PC-9 (cell line): ENCODE measurements around the gene LARGE1. TPM values are rescaled to one million over a fixed set of nuclear protein-coding genes. Genes with fewer than 3 reads are reported as not detected.

Source experiments
- BruUV-seq: library from RNA; stranded (reverse); fragments of 400-500 nt; replicated peaks from 2 replicates; lab custom pipeline; 2021; lab: Mats Ljungman, UMichigan
- CTCF ChIA-PET: fragments of 300-600 bp; sonication (Branson Sonifier 250); formaldehyde crosslinking; loops from one replicate; lab custom pipeline; 2022; ENCODE audit warnings: antibody characterized with exemption; lab: Charles Lee
- POLR2A ChIA-PET: fragments of 300-600 bp; sonication (Branson Sonifier 250); formaldehyde crosslinking; loops from one replicate; lab custom pipeline; 2022; ENCODE audit warnings: antibody characterized with exemption; ENCODE audit not compliant: unreplicated experiment; lab: Charles Lee
- DNase-seq, 2 experiments: peaks; one replicate each; pipeline versions ENCODE4 v3.0.0 to v3.0.0-alpha.2; 2015 to 2022; ENCODE audit warnings: mixed read lengths in 1 of 2
- H2AFZ ChIP-seq: fragments of 200-600 bp; sonication (generic); 2 replicates; pipeline ENCODE4 v1.8.1; 2017; ENCODE audit warnings: antibody characterized with exemption
- H3F3A ChIP-seq: fragments of 200-600 bp; sonication (generic); 2 replicates; pipeline ENCODE4 v1.8.1; 2017; ENCODE audit warnings: antibody characterized with exemption, mild to moderate bottlenecking, low read depth; ENCODE audit not compliant: insufficient read depth
- H3K27ac ChIP-seq: fragments of 200-600 bp; sonication (generic); 2 replicates; pipeline ENCODE4 v1.6.1; 2016; ENCODE audit warnings: mixed run types
- H3K27me3 ChIP-seq: fragments of 200-600 bp; sonication (generic); 2 replicates; pipeline ENCODE4 v1.6.1; 2016; ENCODE audit warnings: low read depth, mixed run types; ENCODE audit not compliant: insufficient read depth
- H3K36me3 ChIP-seq: fragments of 200-600 bp; sonication (generic); 2 replicates; pipeline ENCODE4 v1.6.1; 2016; ENCODE audit warnings: low read depth, mixed run types
- H3K4me1 ChIP-seq: fragments of 200-600 bp; sonication (generic); replicated peaks from 2 replicates; pipeline ENCODE4 v1.6.1; 2016; ENCODE audit warnings: mixed run types; ENCODE audit not compliant: insufficient read depth
- H3K4me2 ChIP-seq: fragments of 200-600 bp; sonication (generic); 2 replicates; pipeline ENCODE4 v1.6.1; 2017; ENCODE audit warnings: mixed run types
- H3K4me3 ChIP-seq: fragments of 200-600 bp; sonication (generic); 2 replicates; pipeline ENCODE4 v1.6.1; 2016; ENCODE audit warnings: mixed run types
- H3K79me2 ChIP-seq: fragments of 200-600 bp; sonication (generic); 2 replicates; pipeline ENCODE4 v1.6.1; 2017; ENCODE audit warnings: low read depth, mixed run types
- H3K9me2 ChIP-seq: fragments of 200-600 bp; sonication (generic); 2 replicates; pipeline ENCODE4 v1.8.1; 2017; ENCODE audit warnings: mild to moderate bottlenecking; ENCODE audit not compliant: insufficient read depth
- H3K9me3 ChIP-seq: fragments of 200-600 bp; sonication (generic); 2 replicates; pipeline ENCODE4 v1.8.1; 2016; ENCODE audit warnings: low read depth; ENCODE audit not compliant: insufficient read depth
- H4K20me1 ChIP-seq: fragments of 200-600 bp; sonication (generic); 2 replicates; pipeline ENCODE4 v1.8.1; 2017; ENCODE audit not compliant: insufficient read depth
- CTCF ChIP-seq: fragments of 200-600 bp; sonication (generic); conservative IDR thresholded peaks from 2 replicates; pipeline ENCODE4 v1.6.1; 2017; ENCODE audit warnings: mixed run types, antibody characterized with exemption, mild to moderate bottlenecking, moderate library complexity
- EZH2 ChIP-seq: fragments of 200-600 bp; sonication (generic); IDR thresholded peaks from 2 replicates; pipeline ENCODE4 v1.8.0; 2017; ENCODE audit warnings: antibody characterized with exemption, low read depth
- intact Hi-C: fragments of 100-400 bp; cut with micrococcal nuclease; formaldehyde crosslinking; loops from one replicate; pipeline ENCODE4 v1.10.0; 2022; ENCODE audit not compliant: unreplicated experiment
- total RNA-seq: library from RNA; stranded (reverse); gene quantifications from 2 replicates; pipeline ENCODE4 v1.2.3, GENCODE V29; 2021

Gene LARGE1
- total RNA-seq, 1 experiment from 2014 or later, result 12.5 TPM

GRCh38 chr22:33674357-33674756, 245.9 kb downstream of the LARGE1 start:
- Histone ChIP-seq H3K4me2 (no peak overlapping the region), H3K4me3 (no peak overlapping the region), H3K9me3 (no peaks in the 10 kb centered on the region), H3K27me3 (no peaks in the 10 kb centered on the region), H3K79me2 (no peaks in the 10 kb centered on the region), H3K4me1 (no peaks in the 10 kb centered on the region), H3K9me2 (no peaks in the 10 kb centered on the region), H3F3A (no peaks in the 10 kb centered on the region), H3K36me3 (no peaks in the 10 kb centered on the region), H2AFZ (no peak overlapping the region), H3K27ac (no peak overlapping the region), H4K20me1 (no peaks in the 10 kb centered on the region)
- intact Hi-C loops, result no loop called here
- TF ChIP-seq CTCF, result no peak
- no peak for TF ChIP-seq EZH2
- ChIA-PET CTCF (no interaction called here), POLR2A (no interaction called here)
- DNase-seq, result no peak
- BruUV-seq, result no TSS peak

- no peak overlapping the region for H3K27ac ChIP-seq
- H4K20me1 ChIP-seq, result no peaks in the 10 kb centered on the region
- no peaks in the 10 kb centered on the region for H3F3A ChIP-seq
- no peaks in the 10 kb centered on the region for H3K79me2 ChIP-seq
- POLR2A ChIA-PET, result no interaction called here
- TF ChIP-seq CTCF, result no peak
- TF ChIP-seq EZH2, result no peak
- intact Hi-C loops, result no loop called here
- no peaks in the 10 kb centered on the region for H3K27me3 ChIP-seq
- H3K4me3 ChIP-seq, result no peak overlapping the region
- H3K4me2 ChIP-seq, result no peak overlapping the region
- CTCF ChIA-PET, result no interaction called here
- BruUV-seq, result no TSS peak
- no peak overlapping the region for H2AFZ ChIP-seq
- no peaks in the 10 kb centered on the region for H3K4me1 ChIP-seq
- DNase-seq, result no peak
- no peaks in the 10 kb centered on the region for H3K36me3 ChIP-seq
- no peaks in the 10 kb centered on the region for H3K9me3 ChIP-seq
- H3K9me2 ChIP-seq, result no peaks in the 10 kb centered on the region
Observed at GRCh38 chr22:33669746-33670145, 250.5 kb downstream of the LARGE1 start.

- Histone ChIP-seq H3K4me2 (no peak overlapping the region), H3K79me2 (no peaks in the 10 kb centered on the region), H3K36me3 (no peaks in the 10 kb centered on the region), H3K4me1 (no peaks in the 10 kb centered on the region), H4K20me1 (no peaks in the 10 kb centered on the region), H2AFZ (no peak overlapping the region), H3K9me3 (no peaks in the 10 kb centered on the region), H3K27ac (no peak overlapping the region), H3K4me3 (no peak overlapping the region), H3F3A (no peaks in the 10 kb centered on the region), H3K27me3 (no peaks in the 10 kb centered on the region), H3K9me2 (no peaks in the 10 kb centered on the region)
- POLR2A ChIA-PET, result interaction anchor here (0.5 kb wide), 1 partner anchor 789 kb away, joined by 3 read pairs; no protein-coding TSS in a partner anchor
- DNase-seq, result no peak
- no TSS peak for BruUV-seq
- CTCF ChIA-PET, result no interaction called here
- intact Hi-C loops, result no loop called here
- TF ChIP-seq EZH2 (no peak), CTCF (no peak)
Observed at GRCh38 chr22:33666961-33667619, 253.2 kb downstream of the LARGE1 start.
